H9 (cell line): ENCODE results near the gene ZBED2. TPM values are rescaled to one million over a fixed set of nuclear protein-coding genes. Genes with fewer than 3 reads are reported as not detected.

ENCODE experiments used
- DNase-seq: peaks from one replicate; pipeline ENCODE4 v3.0.0-alpha.2; 2017
- H2AFZ ChIP-seq: one replicate; pipeline ENCODE4 v1.6.1; 2013; ENCODE audit warnings: mild to moderate bottlenecking, low read length, control low read depth, moderate library complexity
- H2AK5ac ChIP-seq: 2 replicates; pipeline ENCODE4 v1.6.1; 2013; ENCODE audit warnings: low read length, control low read depth, mixed read lengths; ENCODE audit not compliant: insufficient read length
- H2BK120ac ChIP-seq: one replicate; pipeline ENCODE4 v1.6.1; 2013; ENCODE audit warnings: low read depth, mild to moderate bottlenecking, low read length, control low read depth, inconsistent platforms; ENCODE audit not compliant: poor library complexity, severe bottlenecking
- H2BK12ac ChIP-seq: 2 replicates; pipeline ENCODE4 v1.6.1; 2013; ENCODE audit warnings: low read length, control low read depth, mixed read lengths, low read depth; ENCODE audit not compliant: insufficient read length
- H2BK15ac ChIP-seq: 2 replicates; pipeline ENCODE4 v1.6.1; 2013; ENCODE audit warnings: low read depth, low read length, control low read depth
- H2BK20ac ChIP-seq: one replicate; pipeline ENCODE4 v1.6.1; 2013; ENCODE audit warnings: low read depth, mild to moderate bottlenecking, low read length, control low read depth, inconsistent platforms; ENCODE audit not compliant: poor library complexity, severe bottlenecking
- H2BK5ac ChIP-seq: 2 replicates; pipeline ENCODE4 v1.6.1; 2013; ENCODE audit warnings: low read length, control low read depth, mixed read lengths; ENCODE audit not compliant: insufficient read length
- H3K14ac ChIP-seq: 2 replicates; pipeline ENCODE4 v1.6.1; 2013; ENCODE audit warnings: low read length, control low read depth; ENCODE audit not compliant: insufficient read depth
- H3K18ac ChIP-seq: 2 replicates; pipeline ENCODE4 v1.6.1; 2013; ENCODE audit warnings: low read depth, mild to moderate bottlenecking, mixed read lengths, low read length, control low read depth; ENCODE audit not compliant: insufficient read length
- H3K23ac ChIP-seq: 2 replicates; pipeline ENCODE4 v1.6.1; 2013; ENCODE audit warnings: low read length, control low read depth, mixed read lengths, low read depth; ENCODE audit not compliant: insufficient read length
- H3K23me2 ChIP-seq: 2 replicates; pipeline ENCODE4 v1.6.1; 2013; ENCODE audit warnings: low read depth, mild to moderate bottlenecking, mixed read lengths, low read length, control low read depth; ENCODE audit not compliant: insufficient read length, poor library complexity, severe bottlenecking
- H3K27ac ChIP-seq: 2 replicates; pipeline ENCODE4 v1.5.1; 2013; ENCODE audit warnings: low read length, control low read depth, mixed read lengths, low read depth; ENCODE audit not compliant: insufficient read length
- H3K27me3 ChIP-seq: 2 replicates; pipeline ENCODE4 v1.6.1; 2013; ENCODE audit warnings: low read length, control low read depth, inconsistent platforms; ENCODE audit not compliant: insufficient read depth
- H3K4ac ChIP-seq: 2 replicates; pipeline ENCODE4 v1.6.1; 2013; ENCODE audit warnings: low read depth, mild to moderate bottlenecking, control low read depth, inconsistent platforms, low read length, moderate library complexity
- H3K4me1 ChIP-seq: 2 replicates; pipeline ENCODE4 v1.6.1; 2013; ENCODE audit warnings: low read length, control low read depth, inconsistent platforms; ENCODE audit not compliant: insufficient read depth
- H3K4me2 ChIP-seq: 2 replicates; pipeline ENCODE4 v1.6.1; 2013; ENCODE audit warnings: low read length, control low read depth, mixed read lengths; ENCODE audit not compliant: insufficient read length, insufficient read depth
- H3K56ac ChIP-seq: 2 replicates; pipeline ENCODE4 v1.6.1; 2013; ENCODE audit warnings: low read depth, mild to moderate bottlenecking, mixed read lengths, low read length, control low read depth; ENCODE audit not compliant: insufficient read length
- H3K79me1 ChIP-seq: 2 replicates; pipeline ENCODE4 v1.6.1; 2013; ENCODE audit warnings: low read depth, mild to moderate bottlenecking, moderate library complexity, low read length, control low read depth, inconsistent platforms; ENCODE audit not compliant: insufficient read depth, poor library complexity, severe bottlenecking
- H3K79me2 ChIP-seq: 2 replicates; pipeline ENCODE4 v1.6.1; 2013; ENCODE audit warnings: low read length, control low read depth, inconsistent platforms; ENCODE audit not compliant: insufficient read depth
- H3K9ac ChIP-seq: 2 replicates; pipeline ENCODE4 v1.6.1; 2013; ENCODE audit warnings: low read length, control low read depth, mixed read lengths; ENCODE audit not compliant: insufficient read length; ENCODE audit errors: extremely low read depth
- H3K9me3 ChIP-seq: one replicate; pipeline ENCODE4 v1.6.1; 2013; ENCODE audit warnings: low read depth, low read length, inconsistent platforms; ENCODE audit not compliant: control insufficient read depth
- H3T11ph ChIP-seq: one replicate; pipeline ENCODE4 v1.6.1; 2013; ENCODE audit warnings: mild to moderate bottlenecking, low read length, control low read depth, inconsistent platforms
- H4K20me1 ChIP-seq: one replicate; pipeline ENCODE4 v1.6.1; 2013; ENCODE audit not compliant: control insufficient read depth, insufficient read length, insufficient read depth
- H4K5ac ChIP-seq: 2 replicates; pipeline ENCODE4 v1.6.1; 2013; ENCODE audit warnings: low read depth, mild to moderate bottlenecking, mixed read lengths, low read length, control low read depth; ENCODE audit not compliant: insufficient read length
- H4K8ac ChIP-seq: replicated peaks from 2 replicates; pipeline ENCODE4 v1.6.1; 2013; ENCODE audit warnings: low read length, control low read depth, mixed read lengths, low read depth; ENCODE audit not compliant: insufficient read length
- H4K91ac ChIP-seq: 2 replicates; pipeline ENCODE4 v1.6.1; 2013; ENCODE audit warnings: low read depth, mild to moderate bottlenecking, moderate library complexity, mixed read lengths, low read length, control low read depth; ENCODE audit not compliant: insufficient read length
- H3K27ac Mint-ChIP-seq, 3 experiments: 2 replicates in 2 of 3; 3 replicates in 1 of 3; pipeline ENCODE4 v1.8.0; 2020 to 2021; ENCODE audit warnings: mixed read lengths in 3 of 3, mild to moderate bottlenecking in 1 of 3, moderate library complexity in 1 of 3
- H3K27me3 Mint-ChIP-seq: 2 replicates; pipeline ENCODE4 v1.8.0; 2021; ENCODE audit warnings: low read depth, mild to moderate bottlenecking, moderate library complexity, mixed read lengths
- H3K36me3 Mint-ChIP-seq, 3 experiments: 2 replicates in 2 of 3; 3 replicates in 1 of 3; pipeline ENCODE4 v1.8.0; 2020 to 2021; ENCODE audit warnings: low read depth in 3 of 3, mixed read lengths in 3 of 3; ENCODE audit not compliant: insufficient read depth in 1 of 3
- H3K4me1 Mint-ChIP-seq, 2 experiments: 2 replicates each; pipeline ENCODE4 v1.8.0; 2020; ENCODE audit warnings: mixed read lengths in 2 of 2
- H3K4me3 Mint-ChIP-seq, 2 experiments: 2 replicates in 1 of 2; 3 replicates in 1 of 2; pipeline ENCODE4 v1.8.0; 2020 to 2021; ENCODE audit warnings: mild to moderate bottlenecking in 2 of 2, mixed read lengths in 2 of 2, moderate library complexity in 1 of 2
- H3K9me3 Mint-ChIP-seq, 2 experiments: 2 replicates in 1 of 2; 3 replicates in 1 of 2; pipeline ENCODE4 v1.8.0; 2020; ENCODE audit warnings: mild to moderate bottlenecking in 2 of 2, mixed read lengths in 2 of 2, moderate library complexity in 1 of 2
- CTCF ChIP-seq: fragments of 200-600 bp; sonication (generic); conservative IDR thresholded peaks from 3 replicates; pipeline ENCODE4 v1.8.0; 2021; ENCODE audit warnings: antibody characterized with exemption, mild to moderate bottlenecking
- WGBS: extraction: QIAGEN DNeasy Blood & Tissue Kit; methylation state at CpG from one replicate; pipeline ENCODE4 v1.1.7; 2013; ENCODE audit warnings: missing lambda C conversion rate, low lambda C conversion rate, mixed read lengths; ENCODE audit not compliant: insufficient read length; ENCODE audit errors: extremely low coverage; 5-methylcytosine and 5-hydroxymethylcytosine counted together
- total RNA-seq: library from RNA; stranded (reverse); gene quantifications from 2 replicates; pipeline ENCODE4 v1.2.1, GENCODE V29; 2021

ZBED2 gene
- total RNA-seq, 1 experiment from 2014 or later, result not detected

- Mint-ChIP-seq H3K4me3 (no peak overlapping the region), H3K36me3 (no peaks in the 10 kb centered on the region), H3K9me3 (no peaks in the 10 kb centered on the region), H3K27me3 (no peaks in the 10 kb centered on the region; the same call in 1 of the 2 replicates), H3K4me1 (peaks cover 0 to 3% of the 10 kb centered on the region in 2 experiments; a peak in 1 of 4 replicates), H3K27ac (no peak overlapping the region)
- Histone ChIP-seq H3K23ac (no peak overlapping the region), H3K79me2 (no peaks in the 10 kb centered on the region), H3K27ac (no peak overlapping the region), H2BK5ac (no peak overlapping the region), H3K18ac (no peak overlapping the region), H3K4me1 (no peaks in the 10 kb centered on the region), H4K5ac (no peak overlapping the region), H3K4ac (no peak overlapping the region), H3K14ac (no peak overlapping the region), H3K23me2 (no peaks in the 10 kb centered on the region), H3K4me2 (no peak overlapping the region), H3K27me3 (no peaks in the 10 kb centered on the region), H3K9me3 (no peaks in the 10 kb centered on the region), H4K91ac (no peak overlapping the region), H2AFZ (no peak overlapping the region), H4K8ac (no peak overlapping the region), H3K9ac (no peak overlapping the region), H2AK5ac (no peak overlapping the region), H4K20me1 (no peaks in the 10 kb centered on the region), H2BK120ac (no peak overlapping the region), H3K79me1 (no peaks in the 10 kb centered on the region), H3K56ac (no peak overlapping the region), H3T11ph (no peak overlapping the region), H2BK20ac (no peak overlapping the region), H2BK15ac (no peak overlapping the region), H2BK12ac (no peak overlapping the region)
- TF ChIP-seq CTCF, result no peak
- DNase-seq, result no peak
- no CpG with 5 or more reads among the region's 2 CpGs for WGBS
Observed at GRCh38 chr3:111608383-111608782, 13.2 kb upstream of the ZBED2 start.
